Hepatocyte (in vitro differentiated cells): ENCODE results near the gene ST8SIA5. TPM values are rescaled to one million over a fixed set of nuclear protein-coding genes. Genes with fewer than 3 reads are reported as not detected.

Experiments used
- DNase-seq: peaks from one replicate; pipeline ENCODE4 v3.0.0-alpha.2; 2016; ENCODE audit warnings: low spot score
- H2AFZ ChIP-seq: fragments of 200-600 bp; sonication (generic); 2 replicates; pipeline ENCODE4 v1.6.0; 2016; ENCODE audit warnings: antibody characterized with exemption, mild to moderate bottlenecking
- H3K27ac ChIP-seq: fragments of 200-600 bp; sonication (generic); 2 replicates; pipeline ENCODE4 v1.5.1; 2016; ENCODE audit warnings: mild to moderate bottlenecking
- H3K27me3 ChIP-seq: fragments of 200-600 bp; sonication (generic); 2 replicates; pipeline ENCODE4 v1.6.1; 2016
- H3K36me3 ChIP-seq: fragments of 200-600 bp; sonication (generic); replicated peaks from 2 replicates; pipeline ENCODE4 v1.5.1; 2016; ENCODE audit warnings: low read depth; ENCODE audit not compliant: insufficient read depth
- H3K4me1 ChIP-seq: fragments of 200-600 bp; sonication (generic); 2 replicates; pipeline ENCODE4 v1.5.1; 2016; ENCODE audit warnings: mild to moderate bottlenecking, moderate library complexity; ENCODE audit not compliant: insufficient read depth
- H3K4me2 ChIP-seq: fragments of 200-600 bp; sonication (generic); 2 replicates; pipeline ENCODE4 v1.6.0; 2016
- H3K4me3 ChIP-seq: fragments of 200-600 bp; sonication (generic); 2 replicates; pipeline ENCODE4 v1.5.1; 2016; ENCODE audit warnings: mild to moderate bottlenecking
- H3K79me2 ChIP-seq: fragments of 200-600 bp; sonication (generic); 2 replicates; pipeline ENCODE4 v1.6.0; 2017; ENCODE audit warnings: mild to moderate bottlenecking
- H3K9me2 ChIP-seq: fragments of 200-600 bp; sonication (generic); replicated peaks from 2 replicates; pipeline ENCODE4 v1.6.0; 2017; ENCODE audit warnings: mild to moderate bottlenecking; ENCODE audit not compliant: insufficient read depth
- H3K9me3 ChIP-seq: fragments of 200-600 bp; sonication (generic); 2 replicates; pipeline ENCODE4 v1.5.1; 2016; ENCODE audit warnings: low read depth, mild to moderate bottlenecking
- H4K20me1 ChIP-seq: fragments of 200-600 bp; sonication (generic); 2 replicates; pipeline ENCODE4 v1.6.0; 2016; ENCODE audit warnings: mild to moderate bottlenecking; ENCODE audit not compliant: insufficient read depth, poor library complexity, severe bottlenecking
- EZH2 ChIP-seq: fragments of 200-600 bp; sonication (generic); IDR thresholded peaks from 2 replicates; pipeline ENCODE4 v1.6.1; 2016; ENCODE audit warnings: antibody characterized with exemption, mild to moderate bottlenecking, borderline replicate concordance
- EZH2phosphoT487 ChIP-seq: fragments of 200-600 bp; sonication (generic); IDR thresholded peaks from one replicate; pipeline ENCODE4 v1.6.1; 2018; ENCODE audit warnings: antibody characterized with exemption, mild to moderate bottlenecking, low read depth, moderate library complexity; ENCODE audit not compliant: unreplicated experiment, severe bottlenecking
- WGBS: methylation state at CpG from one replicate; pipeline ENCODE4 v1.1.6; 2016; ENCODE audit warnings: low lambda C conversion rate; ENCODE audit errors: missing lambda C conversion rate; 5-methylcytosine and 5-hydroxymethylcytosine counted together
- polyA plus RNA-seq: library from polyadenylated mRNA; unstranded; fragments of >200 nt; fragmentation: Nextera tagmentation; extraction: Ambion mirVana; gene quantifications from 2 replicates; pipeline ENCODE4 v1.2.1, GENCODE V29; 2016
- total RNA-seq: library from RNA; depleted of rRNA; stranded (reverse); fragments of >200 nt; gene quantifications from 2 replicates; pipeline ENCODE4 v1.2.3, GENCODE V29; 2014
- TF ChIP-seq, protein P1 (sequence below): fragments of 200-600 bp; sonication (generic); IDR thresholded peaks from 2 replicates; pipeline ENCODE4 v1.5.1; 2016; ENCODE audit warnings: antibody characterized with exemption, mild to moderate bottlenecking; ENCODE audit not compliant: poor library complexity

ST8SIA5 gene
- total and polyA plus RNA-seq, 2 experiments from 2014 or later, result 0.76 TPM; not detected in 1

DNA sequence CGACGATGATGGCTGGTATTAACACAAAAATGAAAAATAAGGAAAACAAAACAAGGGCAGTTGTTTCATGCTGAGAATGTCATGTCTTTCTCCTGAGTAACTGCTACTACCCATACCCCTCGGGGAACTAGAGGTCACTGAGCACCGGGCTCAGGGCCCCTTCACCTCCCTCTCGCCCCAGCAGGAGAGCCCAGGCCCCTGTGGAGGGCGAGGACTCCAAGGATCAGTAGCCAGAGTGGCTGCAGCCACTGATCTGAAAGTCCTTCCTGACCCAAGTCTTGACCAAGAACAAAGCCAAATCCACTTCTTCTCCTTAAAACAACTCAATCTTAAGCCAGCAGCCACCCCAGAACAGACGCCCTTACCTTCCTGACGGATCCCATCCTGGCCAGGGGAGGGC, 25.5 kb downstream of the ST8SIA5 start:
- no peaks in the 10 kb centered on the region for H3K9me3 ChIP-seq
- 82% methylated on average over 8 of the region's 8 CpGs for WGBS
- no peak overlapping the region for H2AFZ ChIP-seq
- H3K79me2 ChIP-seq, result no peaks in the 10 kb centered on the region
- H3K9me2 ChIP-seq, result no peaks in the 10 kb centered on the region
- TF ChIP-seq EZH2phosphoT487, result no peak
- TF ChIP-seq, protein P1, sequence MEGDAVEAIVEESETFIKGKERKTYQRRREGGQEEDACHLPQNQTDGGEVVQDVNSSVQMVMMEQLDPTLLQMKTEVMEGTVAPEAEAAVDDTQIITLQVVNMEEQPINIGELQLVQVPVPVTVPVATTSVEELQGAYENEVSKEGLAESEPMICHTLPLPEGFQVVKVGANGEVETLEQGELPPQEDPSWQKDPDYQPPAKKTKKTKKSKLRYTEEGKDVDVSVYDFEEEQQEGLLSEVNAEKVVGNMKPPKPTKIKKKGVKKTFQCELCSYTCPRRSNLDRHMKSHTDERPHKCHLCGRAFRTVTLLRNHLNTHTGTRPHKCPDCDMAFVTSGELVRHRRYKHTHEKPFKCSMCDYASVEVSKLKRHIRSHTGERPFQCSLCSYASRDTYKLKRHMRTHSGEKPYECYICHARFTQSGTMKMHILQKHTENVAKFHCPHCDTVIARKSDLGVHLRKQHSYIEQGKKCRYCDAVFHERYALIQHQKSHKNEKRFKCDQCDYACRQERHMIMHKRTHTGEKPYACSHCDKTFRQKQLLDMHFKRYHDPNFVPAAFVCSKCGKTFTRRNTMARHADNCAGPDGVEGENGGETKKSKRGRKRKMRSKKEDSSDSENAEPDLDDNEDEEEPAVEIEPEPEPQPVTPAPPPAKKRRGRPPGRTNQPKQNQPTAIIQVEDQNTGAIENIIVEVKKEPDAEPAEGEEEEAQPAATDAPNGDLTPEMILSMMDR, result no peak
- no peak for TF ChIP-seq EZH2
- DNase-seq, result no peak
- no peaks in the 10 kb centered on the region for H3K27me3 ChIP-seq
- H3K4me1 ChIP-seq, result no peaks in the 10 kb centered on the region
- no peak overlapping the region for H3K4me3 ChIP-seq
- no peaks in the 10 kb centered on the region for H4K20me1 ChIP-seq
- H3K27ac ChIP-seq, result no peak overlapping the region
- H3K36me3 ChIP-seq, result no peaks in the 10 kb centered on the region
- H3K4me2 ChIP-seq, result no peak overlapping the region

DNA sequence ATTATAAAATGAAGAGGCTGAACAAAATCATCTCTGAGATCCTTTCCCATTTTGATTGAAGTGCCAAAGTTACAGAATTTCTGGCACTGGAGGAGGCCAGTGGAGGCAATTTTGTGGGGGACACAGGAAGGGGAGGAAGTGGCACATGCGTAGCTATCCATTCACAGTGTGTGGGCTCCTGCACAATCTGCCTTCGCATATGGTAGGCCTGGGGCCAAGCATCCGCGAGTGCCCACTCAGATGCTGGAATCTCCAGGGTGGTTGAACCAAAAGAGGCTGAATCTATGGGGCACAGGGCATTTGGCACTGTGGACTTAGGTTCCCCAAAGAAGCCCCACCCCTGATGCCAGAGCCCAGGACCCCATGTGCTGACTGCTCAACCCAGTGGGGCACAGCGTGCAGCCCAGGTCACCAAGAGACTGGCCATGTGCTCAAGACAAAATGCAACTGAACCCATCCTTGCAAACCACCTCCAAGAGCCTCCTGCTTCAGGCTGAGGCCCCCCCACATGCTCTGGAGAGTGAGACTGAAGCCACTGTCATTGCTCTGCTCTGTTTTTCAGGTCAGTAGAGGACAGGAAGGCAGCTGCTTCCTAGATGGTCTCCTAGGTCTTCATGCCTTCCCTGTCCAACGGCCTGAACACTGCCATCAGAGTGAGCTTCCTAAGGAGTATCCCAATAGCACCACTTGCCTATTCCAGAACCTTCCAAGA, 28.5 kb downstream of the ST8SIA5 start:
- Histone ChIP-seq H3K4me2 (no peak overlapping the region), H3K27ac (no peak overlapping the region), H3K9me2 (no peaks in the 10 kb centered on the region), H3K4me3 (no peak overlapping the region), H3K9me3 (no peaks in the 10 kb centered on the region), H3K79me2 (no peaks in the 10 kb centered on the region), H4K20me1 (no peaks in the 10 kb centered on the region), H2AFZ (no peak overlapping the region), H3K27me3 (no peaks in the 10 kb centered on the region), H3K4me1 (no peaks in the 10 kb centered on the region), H3K36me3 (no peaks in the 10 kb centered on the region)
- WGBS, result 95% methylated on average over 6 of the region's 6 CpGs
- DNase-seq, result no peak
- TF ChIP-seq EZH2 (no peak), EZH2phosphoT487 (no peak)
- TF ChIP-seq, protein P1, result no peak

DNA sequence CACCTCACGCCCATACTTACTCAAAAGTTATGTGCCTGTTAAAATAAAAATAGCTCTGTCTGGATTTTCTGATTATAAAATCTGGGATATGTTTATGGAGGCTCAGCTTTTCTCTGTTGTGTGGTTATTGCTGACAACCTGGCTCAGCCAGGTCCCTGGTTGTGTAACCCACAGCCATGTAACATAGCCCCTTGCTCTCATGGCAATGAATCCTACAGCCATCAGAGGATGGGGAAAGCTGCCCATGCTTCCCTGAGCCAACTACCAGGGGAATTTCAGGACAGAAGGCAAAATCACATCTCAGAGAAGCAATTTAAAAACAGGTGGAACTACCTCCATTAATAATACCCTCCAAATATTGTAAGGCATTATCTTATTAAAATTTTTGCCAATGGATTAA, 29.7 kb downstream of the ST8SIA5 start:
- Histone ChIP-seq H4K20me1 (no peaks in the 10 kb centered on the region), H3K9me3 (no peaks in the 10 kb centered on the region), H3K27me3 (no peaks in the 10 kb centered on the region), H3K4me2 (no peak overlapping the region), H3K4me1 (no peaks in the 10 kb centered on the region), H3K4me3 (no peak overlapping the region), H3K79me2 (no peaks in the 10 kb centered on the region), H3K27ac (no peak overlapping the region), H2AFZ (no peak overlapping the region), H3K9me2 (no peaks in the 10 kb centered on the region), H3K36me3 (no peaks in the 10 kb centered on the region)
- TF ChIP-seq, protein P1, result no peak
- TF ChIP-seq EZH2 (no peak), EZH2phosphoT487 (no peak)
- no peak for DNase-seq
- 76% methylated on average over 1 of the region's 1 CpG for WGBS
